ENCODE measurements around the gene MNX1.

Gene MNX1

DNA sequence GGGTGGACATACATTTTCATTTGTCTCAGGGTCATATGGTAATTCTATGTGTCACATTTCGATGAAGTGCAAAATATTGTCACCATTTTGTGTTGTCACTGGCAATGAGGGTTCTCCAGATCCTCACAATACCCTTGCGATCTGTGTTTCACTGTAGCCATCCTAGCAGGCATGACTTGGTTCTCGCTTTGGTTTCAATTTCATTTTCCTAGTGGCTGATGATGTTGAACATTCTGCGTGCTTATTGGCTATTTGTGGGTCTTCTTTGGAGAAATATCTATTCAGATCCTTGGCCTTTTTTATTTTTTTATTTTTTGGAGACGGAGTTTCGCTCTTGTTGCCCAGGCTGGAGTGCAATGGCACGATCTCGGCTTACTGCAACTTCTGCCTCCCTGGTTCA is 24.8 kb upstream of the MNX1 start:
- DNase-seq (ENCODE audit: extremely low spot score): no peak
- CTCF ChIA-PET: no interaction called here
- POLR2A ChIA-PET: no interaction called here
- no peak for TF ChIP-seq TARDBP (IDR thresholded peaks at IDR 0.05)
- no peak for TF ChIP-seq FOXM1 (IDR thresholded peaks at IDR 0.05; ENCODE audit: borderline replicate concordance)
- no peak for TF ChIP-seq FOXA1 (IDR thresholded peaks at IDR 0.05)
- no peak for TF ChIP-seq SUZ12 (IDR thresholded peaks at IDR 0.05)
- TF ChIP-seq FOXK2 (IDR thresholded peaks at IDR 0.05): no peak
- no peak for TF ChIP-seq ZNF384 (IDR thresholded peaks at IDR 0.05)
- TF ChIP-seq ELF4 (IDR thresholded peaks at IDR 0.05): no peak
- no peak for TF ChIP-seq BHLHE40 (IDR thresholded peaks at IDR 0.05; ENCODE audit: borderline replicate concordance)
- TF ChIP-seq L3MBTL2 (conservative IDR thresholded peaks at IDR 0.05): no peak
- TF ChIP-seq LEF1 (IDR thresholded peaks at IDR 0.05; ENCODE audit: borderline replicate concordance): no peak

DNA sequence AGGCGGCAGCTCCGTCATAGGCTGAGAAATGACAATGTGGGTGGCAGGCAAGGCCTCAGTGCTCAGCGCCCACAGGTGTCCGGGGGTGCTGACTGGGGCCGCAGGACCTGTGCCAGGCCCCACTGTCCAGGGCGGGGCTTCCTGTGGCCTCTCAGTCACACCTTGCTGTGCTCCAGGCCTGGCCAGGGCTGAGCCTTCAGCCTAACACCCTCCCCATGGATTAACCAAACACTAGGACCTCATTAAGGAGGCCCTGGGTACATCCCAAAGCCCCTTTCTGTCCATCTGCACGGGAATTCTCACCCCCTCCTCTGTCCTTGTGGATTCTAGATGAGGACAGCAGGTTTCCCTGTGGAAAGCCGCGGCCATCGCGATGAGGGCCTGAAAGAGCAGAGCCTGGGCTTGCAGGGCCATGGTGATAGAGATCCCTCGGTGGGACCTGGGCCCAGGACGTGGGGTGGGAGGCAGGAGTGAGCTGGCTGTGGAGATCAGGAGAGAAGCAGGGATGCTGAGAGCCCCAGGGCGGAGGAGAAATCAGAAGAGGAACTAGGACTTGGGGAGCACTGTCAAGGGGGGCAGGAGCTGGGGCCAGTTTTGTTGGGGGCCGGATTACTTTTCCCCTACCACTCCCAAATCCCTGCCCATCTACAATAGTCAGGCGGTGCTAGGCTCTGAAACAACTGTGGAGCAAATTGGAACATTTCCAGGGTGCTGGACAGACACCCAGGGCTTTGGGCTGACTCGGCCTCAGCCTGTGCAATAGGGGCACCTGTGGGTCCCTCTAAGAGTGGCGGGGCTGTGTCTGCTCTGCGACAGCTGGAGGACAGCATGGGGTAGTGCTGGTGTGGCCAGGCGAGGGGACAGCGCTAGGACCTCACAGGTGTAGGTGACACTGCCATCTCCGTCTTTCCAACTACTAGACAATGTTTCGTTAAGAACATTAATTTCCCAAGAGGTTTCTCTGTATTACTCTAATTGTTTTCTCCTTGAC is 23.3 kb upstream of the MNX1 start:
- TF ChIP-seq L3MBTL2 (conservative IDR thresholded peaks at IDR 0.05) (no peak), ELF4 (IDR thresholded peaks at IDR 0.05) (no peak), FOXA1 (IDR thresholded peaks at IDR 0.05) (no peak), BHLHE40 (IDR thresholded peaks at IDR 0.05; ENCODE audit: borderline replicate concordance) (no peak), LEF1 (IDR thresholded peaks at IDR 0.05; ENCODE audit: borderline replicate concordance) (no peak), SP1 (IDR thresholded peaks at IDR 0.05) (no peak), CTBP1 (IDR thresholded peaks at IDR 0.05; ENCODE audit: borderline replicate concordance) (no peak), FOXM1 (IDR thresholded peaks at IDR 0.05; ENCODE audit: borderline replicate concordance) (no peak), HDGF (IDR thresholded peaks at IDR 0.05; ENCODE audit: borderline replicate concordance) (no peak), FOXK2 (IDR thresholded peaks at IDR 0.05) (no peak), SUZ12 (IDR thresholded peaks at IDR 0.05) (no peak), PKNOX1 (IDR thresholded peaks at IDR 0.05) (no peak), ARNT (IDR thresholded peaks at IDR 0.05) (no peak), NFRKB (IDR thresholded peaks at IDR 0.05) (no peak), TARDBP (IDR thresholded peaks at IDR 0.05) (no peak)
- no peak for DNase-seq (ENCODE audit: extremely low spot score)
- ChIA-PET CTCF (interaction anchor here (0.7 kb wide), 1 partner anchor 118 kb away, joined by 4 read pairs; no protein-coding TSS in a partner anchor), POLR2A (no interaction called here)

- ChIA-PET CTCF (no interaction called here), POLR2A (no interaction called here)
- no peak for DNase-seq (ENCODE audit: extremely low spot score)
- TF ChIP-seq TARDBP (IDR thresholded peaks at IDR 0.05): no peak
- no peak for TF ChIP-seq CTBP1 (IDR thresholded peaks at IDR 0.05; ENCODE audit: borderline replicate concordance)
- TF ChIP-seq FOXM1 (IDR thresholded peaks at IDR 0.05; ENCODE audit: borderline replicate concordance): no peak
- TF ChIP-seq PKNOX1 (IDR thresholded peaks at IDR 0.05): no peak
- TF ChIP-seq L3MBTL2 (conservative IDR thresholded peaks at IDR 0.05): no peak
- no peak for TF ChIP-seq SUZ12 (IDR thresholded peaks at IDR 0.05)
- no peak for TF ChIP-seq ELF4 (IDR thresholded peaks at IDR 0.05)
- no peak for TF ChIP-seq FOXA1 (IDR thresholded peaks at IDR 0.05)
- TF ChIP-seq ARNT (IDR thresholded peaks at IDR 0.05): no peak
- no peak for TF ChIP-seq NFRKB (IDR thresholded peaks at IDR 0.05)
- TF ChIP-seq SP1 (IDR thresholded peaks at IDR 0.05): no peak
- TF ChIP-seq HDGF (IDR thresholded peaks at IDR 0.05; ENCODE audit: borderline replicate concordance): no peak
- no peak for TF ChIP-seq BHLHE40 (IDR thresholded peaks at IDR 0.05; ENCODE audit: borderline replicate concordance)
- no peak for TF ChIP-seq ZNF384 (IDR thresholded peaks at IDR 0.05)
Measured at GRCh38 chr7:157032644-157033482, 22.4 kb upstream of the MNX1 start.

GRCh38 chr7:157032128-157032527 is 21.7 kb upstream of the MNX1 start:
- CTCF ChIA-PET: no interaction called here
- no peak for DNase-seq (ENCODE audit: extremely low spot score)
- POLR2A ChIA-PET: no interaction called here
- TF ChIP-seq TARDBP (IDR thresholded peaks at IDR 0.05) (no peak), CTBP1 (IDR thresholded peaks at IDR 0.05; ENCODE audit: borderline replicate concordance) (no peak)

GRCh38 chr7:157028199-157028903 is 17.9 kb upstream of the MNX1 start:
- ChIA-PET CTCF (interaction anchor here (0.7 to 1.2 kb wide), 2 partner anchors 10 to 20 kb away, joined by 3 read pairs; no protein-coding TSS in a partner anchor), POLR2A (interaction anchor here (0.7 to 2.5 kb wide), 3 partner anchors 9 to 17 kb away, joined by 3 to 9 read pairs (median 5); partner anchors contain the start of gene MNX1)
- TF ChIP-seq SP1 (IDR thresholded peaks at IDR 0.05) (no peak), L3MBTL2 (conservative IDR thresholded peaks at IDR 0.05) (no peak), FOXK2 (IDR thresholded peaks at IDR 0.05) (no peak), ELF4 (IDR thresholded peaks at IDR 0.05) (no peak), ARNT (IDR thresholded peaks at IDR 0.05) (no peak), BHLHE40 (IDR thresholded peaks at IDR 0.05; ENCODE audit: borderline replicate concordance) (no peak), TARDBP (IDR thresholded peaks at IDR 0.05) (no peak), ZNF384 (IDR thresholded peaks at IDR 0.05) (no peak), FOXM1 (IDR thresholded peaks at IDR 0.05; ENCODE audit: borderline replicate concordance) (no peak), FOXA1 (IDR thresholded peaks at IDR 0.05) (no peak), HDGF (IDR thresholded peaks at IDR 0.05; ENCODE audit: borderline replicate concordance) (no peak), NFRKB (IDR thresholded peaks at IDR 0.05) (no peak), SUZ12 (IDR thresholded peaks at IDR 0.05) (no peak), PKNOX1 (IDR thresholded peaks at IDR 0.05) (no peak; the same call in 1 of the 2 replicates)
- DNase-seq (ENCODE audit: extremely low spot score): no peak
